Astrocyte of the spinal cord (primary cell): ENCODE measurements around the gene EIF3F.
A peak's percentile ranks its signal among the peaks of the same experiment; 100 is the strongest.

ENCODE experiments used
- DNase-seq: peaks from one replicate; pipeline ENCODE4 v3.0.0; 2011; ENCODE audit warnings: low read depth, low spot score
- H3K4me3 ChIP-seq: 2 replicates; pipeline ENCODE4 v1.5.1; 2011; ENCODE audit warnings: low read depth, mild to moderate bottlenecking, low read length, moderate library complexity
- in situ Hi-C: cut with HindIII; loops from 2 replicates; pipeline ENCODE4 v1.10.0; 2017; ENCODE audit warnings: low sequenced_read_pairs
- TF ChIP-seq, protein P1 (sequence below): IDR thresholded peaks from 2 replicates; pipeline ENCODE4 v1.5.1; 2012; ENCODE audit warnings: low read depth, mild to moderate bottlenecking, low read length, inconsistent platforms

The EIF3F gene

DNA sequence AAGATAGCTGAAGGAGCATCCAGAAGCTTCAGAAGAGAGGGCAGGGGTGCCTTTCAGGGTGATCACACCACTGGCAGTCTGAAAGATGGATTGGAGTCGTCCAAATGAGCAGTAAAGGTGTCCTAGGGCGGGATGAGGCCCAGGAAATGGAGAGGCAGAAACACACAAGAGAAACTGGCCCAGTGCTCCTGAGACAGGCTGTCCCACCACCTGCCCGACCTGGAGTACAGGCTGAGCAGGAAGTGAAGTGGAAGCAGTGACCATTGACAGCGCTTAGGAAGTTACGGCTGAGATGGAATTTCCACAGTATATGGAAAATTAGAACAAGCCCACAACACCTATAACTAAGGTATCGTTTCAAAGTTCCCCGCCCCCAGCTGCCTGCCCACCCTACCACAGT, 16.1 kb downstream of the EIF3F start:
- TF ChIP-seq, protein P1, sequence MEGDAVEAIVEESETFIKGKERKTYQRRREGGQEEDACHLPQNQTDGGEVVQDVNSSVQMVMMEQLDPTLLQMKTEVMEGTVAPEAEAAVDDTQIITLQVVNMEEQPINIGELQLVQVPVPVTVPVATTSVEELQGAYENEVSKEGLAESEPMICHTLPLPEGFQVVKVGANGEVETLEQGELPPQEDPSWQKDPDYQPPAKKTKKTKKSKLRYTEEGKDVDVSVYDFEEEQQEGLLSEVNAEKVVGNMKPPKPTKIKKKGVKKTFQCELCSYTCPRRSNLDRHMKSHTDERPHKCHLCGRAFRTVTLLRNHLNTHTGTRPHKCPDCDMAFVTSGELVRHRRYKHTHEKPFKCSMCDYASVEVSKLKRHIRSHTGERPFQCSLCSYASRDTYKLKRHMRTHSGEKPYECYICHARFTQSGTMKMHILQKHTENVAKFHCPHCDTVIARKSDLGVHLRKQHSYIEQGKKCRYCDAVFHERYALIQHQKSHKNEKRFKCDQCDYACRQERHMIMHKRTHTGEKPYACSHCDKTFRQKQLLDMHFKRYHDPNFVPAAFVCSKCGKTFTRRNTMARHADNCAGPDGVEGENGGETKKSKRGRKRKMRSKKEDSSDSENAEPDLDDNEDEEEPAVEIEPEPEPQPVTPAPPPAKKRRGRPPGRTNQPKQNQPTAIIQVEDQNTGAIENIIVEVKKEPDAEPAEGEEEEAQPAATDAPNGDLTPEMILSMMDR = no peak
- in situ Hi-C loops = no loop called here
- no peak overlapping the region for H3K4me3 ChIP-seq
- no peak for DNase-seq

DNA sequence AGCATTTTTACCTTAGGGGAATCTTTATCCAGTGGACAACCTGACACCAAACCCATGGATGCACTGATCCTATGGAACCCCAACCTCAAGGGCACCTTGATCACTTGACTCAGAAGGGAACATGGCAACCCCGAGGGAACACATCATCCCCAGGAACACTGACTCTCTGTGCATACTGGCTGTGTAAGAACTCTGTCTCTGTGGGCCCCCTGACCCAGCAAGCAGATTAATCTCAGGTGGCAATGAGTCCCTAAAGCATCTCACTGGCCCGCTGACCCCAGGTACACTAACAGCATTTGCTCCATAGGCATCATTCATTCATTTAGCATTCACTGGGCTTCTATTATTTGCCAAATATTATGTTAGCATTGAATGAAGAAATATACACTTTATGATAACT, 16.9 kb downstream of the EIF3F start:
- in situ Hi-C loops = no loop called here
- no peak for DNase-seq
- no peak overlapping the region for H3K4me3 ChIP-seq
- TF ChIP-seq, protein P1 = no peak

DNA sequence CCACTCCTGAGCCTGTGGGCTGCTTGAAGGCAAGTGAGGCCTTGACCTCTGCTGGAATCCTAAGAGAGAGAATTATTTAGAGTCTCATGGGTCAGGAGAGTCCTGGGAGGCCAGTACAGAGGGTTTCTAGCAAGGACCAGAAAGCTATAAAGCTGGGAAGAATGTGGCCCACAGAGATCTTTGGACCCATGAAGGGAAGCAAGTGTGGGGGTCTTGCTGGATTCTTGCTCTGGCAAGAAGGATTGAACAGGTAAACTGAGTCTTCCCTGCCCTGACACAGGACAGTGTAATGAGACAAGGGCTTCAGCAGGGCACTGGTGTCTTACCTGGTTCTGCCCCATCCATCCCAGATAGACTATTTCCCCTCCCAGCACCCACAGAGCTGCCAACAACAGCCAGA, 18.4 kb downstream of the EIF3F start:
- H3K4me3 ChIP-seq = no peak overlapping the region
- no peak for DNase-seq
- TF ChIP-seq, protein P1 = no peak
- in situ Hi-C loops = no loop called here

DNA sequence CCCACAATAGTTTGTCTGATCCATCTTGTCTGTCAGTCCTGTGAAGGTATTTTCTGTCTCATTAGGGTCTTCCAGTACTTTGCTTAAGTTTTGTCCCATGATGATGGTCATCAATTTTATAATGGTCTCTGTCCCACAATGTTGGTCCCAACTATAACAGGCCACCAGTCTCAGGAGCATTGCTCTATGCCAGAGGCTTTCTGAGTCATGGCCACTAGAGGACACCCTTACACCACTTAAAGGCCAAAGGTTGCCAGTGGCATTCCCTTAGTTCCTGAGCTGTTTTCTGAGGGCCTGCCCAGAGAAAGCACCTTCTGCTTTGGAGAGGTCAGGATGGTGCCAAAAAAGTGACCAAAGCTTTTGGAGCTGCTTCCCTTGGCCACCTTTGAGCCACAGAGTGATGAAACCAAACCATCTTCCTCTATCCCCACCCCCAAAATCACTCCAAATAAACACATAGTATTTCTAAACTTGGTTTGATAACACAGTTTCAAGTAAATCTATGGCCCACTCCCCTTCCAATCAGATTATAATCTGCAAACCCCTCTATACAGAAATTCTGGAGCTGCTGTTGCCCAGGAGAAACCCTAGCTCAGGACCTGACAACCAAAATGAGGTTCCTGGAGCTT, 19.3 kb downstream of the EIF3F start:
- TF ChIP-seq, protein P1 = peak; percentile 93
- in situ Hi-C loops = no loop called here
- peak; percentile 66 for DNase-seq
- H3K4me3 ChIP-seq = no peak overlapping the region

DNA sequence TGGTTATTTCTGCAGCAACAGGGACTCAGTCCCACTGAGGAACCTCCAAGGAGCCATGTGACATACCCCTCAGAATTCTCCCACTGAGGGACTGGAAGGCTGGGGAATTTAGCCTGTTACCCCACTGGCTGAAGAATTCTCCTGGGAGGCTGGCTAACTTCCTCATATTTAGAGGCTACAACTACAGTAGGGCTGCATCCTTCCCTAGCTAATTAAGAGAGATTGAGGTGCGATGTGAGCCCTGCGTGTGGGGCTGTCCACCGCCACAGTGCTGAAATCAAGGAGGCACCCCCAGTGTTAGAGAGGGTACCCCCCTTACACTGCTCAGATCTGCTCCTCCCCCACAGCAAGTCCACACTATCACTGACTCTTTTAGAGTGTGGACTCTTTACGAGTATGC, 21.1 kb downstream of the EIF3F start:
- no peak for DNase-seq
- TF ChIP-seq, protein P1 = no peak
- in situ Hi-C loops = no loop called here
- H3K4me3 ChIP-seq = no peak overlapping the region

DNA sequence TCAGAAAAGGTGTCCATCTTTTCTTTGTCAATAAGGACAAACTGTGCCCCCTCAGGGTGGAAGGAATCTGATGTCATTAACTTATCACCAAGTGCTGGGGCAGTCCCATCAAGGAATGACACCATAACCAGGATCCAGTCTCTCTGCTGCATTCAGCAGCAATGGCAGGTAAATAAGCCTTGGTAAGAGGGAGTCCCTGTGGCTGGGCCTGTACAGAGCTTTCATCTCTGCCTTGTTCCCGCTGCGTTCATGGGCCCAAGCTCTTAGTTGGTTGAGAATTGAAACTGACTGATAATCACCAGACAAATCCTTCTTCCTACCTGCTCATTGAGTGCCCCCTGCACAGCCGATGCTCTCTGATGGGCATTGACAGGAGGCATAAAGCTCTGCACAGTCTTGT, 22.7 kb downstream of the EIF3F start:
- TF ChIP-seq, protein P1 = no peak
- no peak overlapping the region for H3K4me3 ChIP-seq
- no peak for DNase-seq
- in situ Hi-C loops = no loop called here
